ENCODE data around the gene FAM174C. TPM values are rescaled to one million over a fixed set of nuclear protein-coding genes. Genes with fewer than 3 reads are reported as not detected.

Gene FAM174C
- total and polyA plus RNA-seq, 11 donors = 11.6 to 56.4 (median 23.8) TPM

DNA sequence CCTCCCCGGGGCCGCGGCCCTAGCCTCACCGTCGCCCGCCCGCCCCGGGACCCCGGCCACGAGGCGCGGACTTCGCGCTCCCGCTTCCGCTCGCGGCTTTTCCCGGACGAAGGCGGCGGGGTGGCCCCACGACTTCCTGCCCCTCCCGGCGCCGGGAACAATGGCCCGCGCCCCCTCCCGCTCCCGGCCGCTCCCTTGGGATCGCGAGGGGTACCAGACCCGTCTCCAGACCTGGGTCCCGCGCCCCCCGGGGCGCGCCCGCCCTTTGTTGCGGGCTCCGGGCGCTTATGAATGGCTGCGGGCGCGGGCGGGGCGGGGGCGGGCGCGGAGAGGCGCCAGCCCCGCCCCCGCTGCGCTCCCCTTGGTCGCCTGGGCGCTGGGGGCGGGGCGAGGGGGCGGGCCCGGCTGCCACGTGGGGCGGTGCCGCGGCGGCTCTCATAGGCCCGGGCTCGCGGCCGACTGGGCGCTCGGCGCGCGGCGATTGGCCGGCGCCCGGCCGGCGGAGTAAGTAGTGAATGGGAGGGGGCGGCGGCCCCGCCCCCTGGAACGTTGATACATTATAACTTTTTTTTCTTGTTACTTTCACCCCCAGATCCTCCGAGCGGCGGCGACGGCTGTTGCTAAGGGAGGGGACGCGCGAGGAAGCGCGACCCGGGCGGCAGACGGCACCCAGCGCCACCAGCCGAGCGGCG lies 25.9 kb upstream of the FAM174C start:
- 1% methylated on average over 45 to 102 of the region's 102 CpGs for WGBS, 4 donors

DNA sequence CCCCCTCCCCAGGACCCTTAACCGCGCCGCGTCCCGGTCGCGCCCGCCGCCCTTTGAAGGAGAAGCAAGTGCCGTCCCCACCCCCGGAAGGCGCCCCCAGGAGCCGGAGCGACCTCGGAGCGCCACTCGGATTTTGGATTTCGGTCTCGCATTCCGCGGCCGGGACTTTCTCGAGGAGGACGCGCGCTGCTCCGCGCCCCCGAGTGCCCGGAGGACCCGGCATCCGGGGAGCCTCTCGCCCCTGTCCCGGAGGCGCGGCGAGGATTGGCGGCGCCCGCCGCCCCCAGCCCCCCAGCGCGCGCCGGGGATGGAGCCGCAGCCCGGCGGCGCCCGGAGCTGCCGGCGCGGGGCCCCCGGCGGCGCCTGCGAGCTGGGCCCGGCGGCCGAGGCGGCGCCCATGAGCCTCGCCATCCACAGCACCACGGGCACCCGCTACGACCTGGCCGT lies 25.3 kb upstream of the FAM174C start:
- ATAC-seq (no peak), DNase-seq (no peak)
- Histone ChIP-seq H3K4me1 (peaks cover 18 to 75% (median 57%) of the 10 kb centered on the region in 12 donors), H3K9me3 (no peaks in the 10 kb centered on the region), H3K27ac (peak overlapping the region; percentile 96 to 100 (median 100)), H3K27me3 (no peaks in the 10 kb centered on the region), H3K36me3 (peaks cover 3 to 35% (median 28%) of the 10 kb centered on the region in 9 donors), H3K4me3 (peak overlapping the region; percentile 63 to 97 (median 84))
- 0 to 1% (median 1%) methylated on average over 9 to 67 of the region's 67 CpGs for WGBS, 4 donors
- intact Hi-C loops (cut with DNase I) = loop anchor here in 3 of 10 donors (1.0 to 10.0 kb wide), 3 partner anchors 16 to 453 kb away; partner anchors contain the start of genes ARID3A (in 1 of the 3) and PTBP1 (in 1 of the 3)
- TF ChIP-seq, protein P1, sequence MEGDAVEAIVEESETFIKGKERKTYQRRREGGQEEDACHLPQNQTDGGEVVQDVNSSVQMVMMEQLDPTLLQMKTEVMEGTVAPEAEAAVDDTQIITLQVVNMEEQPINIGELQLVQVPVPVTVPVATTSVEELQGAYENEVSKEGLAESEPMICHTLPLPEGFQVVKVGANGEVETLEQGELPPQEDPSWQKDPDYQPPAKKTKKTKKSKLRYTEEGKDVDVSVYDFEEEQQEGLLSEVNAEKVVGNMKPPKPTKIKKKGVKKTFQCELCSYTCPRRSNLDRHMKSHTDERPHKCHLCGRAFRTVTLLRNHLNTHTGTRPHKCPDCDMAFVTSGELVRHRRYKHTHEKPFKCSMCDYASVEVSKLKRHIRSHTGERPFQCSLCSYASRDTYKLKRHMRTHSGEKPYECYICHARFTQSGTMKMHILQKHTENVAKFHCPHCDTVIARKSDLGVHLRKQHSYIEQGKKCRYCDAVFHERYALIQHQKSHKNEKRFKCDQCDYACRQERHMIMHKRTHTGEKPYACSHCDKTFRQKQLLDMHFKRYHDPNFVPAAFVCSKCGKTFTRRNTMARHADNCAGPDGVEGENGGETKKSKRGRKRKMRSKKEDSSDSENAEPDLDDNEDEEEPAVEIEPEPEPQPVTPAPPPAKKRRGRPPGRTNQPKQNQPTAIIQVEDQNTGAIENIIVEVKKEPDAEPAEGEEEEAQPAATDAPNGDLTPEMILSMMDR (IDR thresholded peaks at IDR 0.05) = no peak
- peak in 1 of 2 donors; percentile 9 for TF ChIP-seq POLR2A (IDR thresholded peaks at IDR 0.05)

More for the DNA sequence above, 25.9 kb upstream of the FAM174C start:
- peaks cover 3 to 29% (median 22%) of the 10 kb centered on the region in 9 donors for H3K36me3 ChIP-seq
- DNase-seq (peak; percentile 92 to 96 (median 94)), ATAC-seq (peak in 2 of 4 donors; percentile 5 to 6)
- peaks cover 21 to 75% (median 57%) of the 10 kb centered on the region in 12 donors for H3K4me1 ChIP-seq
- no peaks in the 10 kb centered on the region for H3K27me3 ChIP-seq
- H3K27ac ChIP-seq = peak overlapping the region; percentile 96 to 100 (median 100)
- intact Hi-C loops (cut with DNase I) = loop anchor here in 3 of 10 donors (1.0 to 10.0 kb wide), 2 partner anchors 17 to 325 kb away; partner anchors contain the start of gene ARID3A (in 1 of the 3)
- TF ChIP-seq, protein P1 (IDR thresholded peaks at IDR 0.05) = no peak
- TF ChIP-seq POLR2A (IDR thresholded peaks at IDR 0.05) = peak; percentile 85 to 95
- H3K9me3 ChIP-seq = no peaks in the 10 kb centered on the region
- H3K4me3 ChIP-seq = peak overlapping the region; percentile 68 to 97 (median 85)

DNA sequence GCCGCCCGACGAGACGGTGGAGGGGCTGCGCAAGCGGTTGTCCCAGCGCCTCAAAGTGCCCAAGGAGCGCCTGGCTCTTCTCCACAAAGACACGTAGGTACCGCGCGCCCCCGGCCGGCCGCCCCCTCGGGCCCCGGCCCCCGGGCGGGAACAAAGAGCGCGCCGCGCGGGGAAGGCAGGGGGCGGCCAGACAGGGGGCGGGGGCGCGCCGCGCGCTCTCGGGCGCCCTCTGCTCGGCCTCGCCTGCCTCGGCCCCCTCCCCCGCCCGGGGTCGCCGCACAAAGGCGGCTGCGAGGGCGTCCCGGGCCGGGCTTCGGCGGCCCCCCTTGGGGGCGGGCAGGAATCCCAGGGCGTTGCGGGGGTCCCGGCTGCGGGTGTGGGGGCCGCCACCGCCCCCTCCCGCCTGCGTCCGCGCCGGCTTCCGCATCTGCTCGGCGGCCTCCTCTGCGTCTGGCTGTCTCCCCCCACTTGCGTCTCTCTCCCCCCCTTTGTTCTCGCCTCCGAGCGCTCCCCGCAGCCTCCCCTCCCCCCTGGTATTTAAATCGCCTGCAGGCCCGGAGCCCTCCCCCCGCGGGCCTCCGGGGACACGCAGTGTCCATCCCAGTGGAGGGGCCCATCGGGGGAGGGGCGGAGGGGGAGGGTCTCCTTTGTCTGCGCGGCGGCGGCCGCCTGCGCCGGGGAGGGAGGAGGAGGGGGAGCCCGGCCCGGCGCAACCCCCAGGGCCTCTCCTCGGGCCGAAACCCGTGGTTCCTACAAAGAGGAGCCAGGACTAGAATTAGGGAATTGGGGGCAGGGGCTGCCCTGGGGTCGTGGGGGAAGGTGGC lies 24.7 kb upstream of the FAM174C start:
- Histone ChIP-seq H3K27me3 (no peaks in the 10 kb centered on the region), H3K4me1 (peaks cover 20 to 75% (median 57%) of the 10 kb centered on the region in 12 donors), H3K36me3 (peaks cover 7 to 41% (median 35%) of the 10 kb centered on the region in 9 donors), H3K27ac (peak overlapping the region; percentile 96 to 100 (median 100)), H3K9me3 (no peaks in the 10 kb centered on the region), H3K4me3 (peak overlapping the region; percentile 63 to 97 (median 84))
- TF ChIP-seq, protein P1 (IDR thresholded peaks at IDR 0.05) = peak in 1 of 12 donors; percentile 11
- TF ChIP-seq POLR2A (IDR thresholded peaks at IDR 0.05) = no peak
- 0 to 1% (median 1%) methylated on average over 31 to 90 of the region's 90 CpGs for WGBS, 4 donors
- DNase-seq (peak; percentile 79 to 85 (median 82)), ATAC-seq (no peak)
- intact Hi-C loops (cut with DNase I) = loop anchor here in 1 of 10 donors (5.0 kb wide), 1 partner anchor 453 kb away; the partner anchor contains the start of gene PTBP1
